Endometrium (tissue), 2 donors: ENCODE results near the gene SDF4.

ENCODE experiments used
- FAIRE-seq: peaks from 2 replicates; lab custom pipeline; 2012; peaks lifted over from hg19 to GRCh38; lab: Jason Lieb, UNC
- donor health status: control.
- donor health status: control.

Gene SDF4

DNA sequence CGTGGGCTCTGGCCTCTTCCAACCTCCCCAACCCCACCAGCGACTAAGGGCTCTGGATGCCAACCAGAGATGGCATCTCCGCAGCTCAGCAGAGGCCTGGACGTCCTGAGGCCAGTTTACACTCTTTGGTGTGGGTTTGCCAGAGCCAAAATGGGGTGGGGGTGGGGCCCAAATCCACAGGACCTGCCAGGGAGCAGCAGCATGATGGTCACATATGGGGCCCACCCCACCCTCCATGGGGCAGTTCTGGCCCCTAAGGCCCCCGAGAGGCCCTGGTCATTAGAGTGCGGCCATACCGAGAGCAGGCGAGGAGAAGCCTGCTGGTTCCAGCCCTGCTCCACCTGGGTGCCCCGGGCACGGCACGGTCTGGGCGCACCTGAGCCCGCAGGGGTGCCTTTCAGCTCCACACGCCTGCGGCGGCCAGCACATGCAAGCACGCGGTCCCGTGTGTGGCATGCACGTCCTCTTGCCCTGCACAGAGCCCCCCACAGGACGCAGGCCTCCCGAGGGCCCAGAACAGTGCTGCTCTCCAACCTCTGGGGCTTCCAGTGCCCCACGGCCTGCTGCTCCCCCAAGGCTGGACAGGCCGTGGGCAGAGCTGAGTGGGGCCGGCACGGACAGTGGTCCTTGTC lies 9.9 kb upstream of the SDF4 start:
- no peak for FAIRE-seq

GRCh38 chr1:1240822-1241587 lies 9.2 kb upstream of the SDF4 start:
- no peak for FAIRE-seq

DNA sequence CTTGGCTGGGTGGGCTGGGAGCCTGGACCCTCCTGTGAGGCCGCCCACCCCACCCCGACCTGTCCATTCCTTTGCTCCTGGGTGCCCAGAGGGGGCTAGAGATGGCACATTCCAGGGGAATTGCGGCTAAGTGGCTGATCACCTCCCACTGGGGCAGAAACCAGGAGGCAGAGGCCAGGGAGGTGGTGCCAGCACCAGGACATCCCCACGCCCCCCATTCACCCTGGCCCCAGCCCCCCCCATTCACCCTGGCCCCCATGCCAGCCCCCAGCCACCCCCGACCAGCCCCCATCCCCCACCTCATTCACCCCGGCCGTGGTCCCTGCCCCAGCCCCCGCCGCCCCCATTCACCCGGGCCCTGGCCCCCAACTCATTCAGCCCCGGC lies 8.5 kb upstream of the SDF4 start:
- no peak for FAIRE-seq

- FAIRE-seq = no peak
Measured at GRCh38 chr1:1239614-1240347, 8.0 kb upstream of the SDF4 start.

DNA sequence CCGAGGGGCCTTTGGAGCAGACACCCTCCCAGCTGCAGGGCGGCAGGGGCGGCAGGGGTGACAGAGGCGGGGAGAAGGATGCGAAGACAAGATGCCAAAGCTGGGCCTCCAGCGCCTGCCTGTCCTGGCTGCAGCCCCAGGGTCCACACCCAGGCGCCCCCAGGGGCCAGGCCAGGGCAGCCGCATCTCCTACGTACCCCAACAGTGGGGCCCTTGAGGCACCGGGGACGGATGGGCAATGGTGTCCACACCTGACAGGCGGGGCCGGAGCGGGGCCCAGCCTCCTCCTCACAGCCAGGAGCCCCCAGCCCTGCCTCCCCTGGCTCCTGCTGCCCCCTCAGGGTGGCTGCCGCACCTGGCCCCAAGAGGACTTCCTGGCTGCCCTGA lies 7.4 kb upstream of the SDF4 start:
- FAIRE-seq = no peak

DNA sequence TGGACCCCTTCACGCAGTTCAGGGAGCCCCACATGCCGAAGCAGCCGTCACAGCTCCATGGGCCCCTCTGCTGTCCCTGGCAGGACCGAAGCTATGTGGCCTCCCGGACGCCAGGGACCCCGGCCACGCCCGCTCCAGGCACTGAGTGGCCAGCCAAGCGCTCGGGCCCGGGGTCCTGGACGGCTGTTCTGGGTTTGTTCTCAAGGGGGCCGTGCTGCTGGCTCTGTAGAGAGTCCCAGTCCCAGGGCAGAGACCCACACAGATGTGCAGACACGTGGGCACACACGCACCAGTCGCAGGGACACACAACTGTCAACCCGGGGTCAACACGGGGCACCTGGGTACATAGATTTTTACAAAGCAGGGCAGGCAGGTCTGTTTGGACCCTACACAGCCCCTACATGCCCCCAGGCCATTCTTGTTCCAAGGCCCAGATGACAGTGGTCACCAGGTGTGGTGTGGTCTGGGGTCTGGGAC lies 6.9 kb upstream of the SDF4 start:
- no peak for FAIRE-seq

DNA sequence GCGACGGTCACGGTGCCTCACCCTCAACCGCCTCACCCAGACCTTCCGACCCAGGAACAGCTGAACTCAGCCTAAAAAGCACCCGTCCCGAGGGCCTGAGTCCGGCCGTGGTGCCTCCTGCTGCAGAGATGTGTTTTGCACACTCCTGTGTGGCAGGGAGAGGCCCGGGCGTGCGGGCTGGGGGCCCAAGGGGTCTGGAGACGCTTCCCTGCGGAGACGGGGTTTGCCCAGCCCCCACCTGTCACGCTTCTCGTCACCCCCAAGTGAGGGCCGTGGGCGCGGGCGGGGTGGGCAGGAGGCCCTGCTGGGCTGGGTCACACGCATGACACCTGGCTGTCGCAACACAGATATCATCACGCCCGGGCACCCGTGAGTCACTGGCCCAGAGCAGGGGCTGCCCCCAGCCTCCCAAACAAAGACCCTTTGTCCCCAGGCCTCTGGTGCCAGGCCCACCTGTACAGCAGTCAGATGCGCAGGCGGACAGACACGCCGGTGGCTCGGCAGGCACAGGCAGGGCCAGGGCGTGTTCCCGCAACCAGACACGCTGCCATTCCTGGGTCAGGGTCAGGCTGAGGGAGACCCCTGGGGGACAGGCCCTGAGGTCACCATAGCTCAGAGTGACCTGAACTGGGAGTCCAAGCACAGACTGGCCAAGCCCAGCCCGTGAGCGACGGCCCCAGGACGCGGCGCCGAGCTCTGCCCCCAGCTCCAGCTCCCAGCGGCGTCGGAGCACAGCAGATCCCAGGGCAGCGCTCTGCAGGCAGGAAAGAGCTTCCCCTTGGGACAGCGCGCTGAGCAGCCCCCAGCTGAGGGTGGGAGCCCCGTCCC lies 6.3 kb upstream of the SDF4 start:
- FAIRE-seq = no peak

- no peak for FAIRE-seq
Measured at GRCh38 chr1:1236945-1237873, 5.4 kb upstream of the SDF4 start.

DNA sequence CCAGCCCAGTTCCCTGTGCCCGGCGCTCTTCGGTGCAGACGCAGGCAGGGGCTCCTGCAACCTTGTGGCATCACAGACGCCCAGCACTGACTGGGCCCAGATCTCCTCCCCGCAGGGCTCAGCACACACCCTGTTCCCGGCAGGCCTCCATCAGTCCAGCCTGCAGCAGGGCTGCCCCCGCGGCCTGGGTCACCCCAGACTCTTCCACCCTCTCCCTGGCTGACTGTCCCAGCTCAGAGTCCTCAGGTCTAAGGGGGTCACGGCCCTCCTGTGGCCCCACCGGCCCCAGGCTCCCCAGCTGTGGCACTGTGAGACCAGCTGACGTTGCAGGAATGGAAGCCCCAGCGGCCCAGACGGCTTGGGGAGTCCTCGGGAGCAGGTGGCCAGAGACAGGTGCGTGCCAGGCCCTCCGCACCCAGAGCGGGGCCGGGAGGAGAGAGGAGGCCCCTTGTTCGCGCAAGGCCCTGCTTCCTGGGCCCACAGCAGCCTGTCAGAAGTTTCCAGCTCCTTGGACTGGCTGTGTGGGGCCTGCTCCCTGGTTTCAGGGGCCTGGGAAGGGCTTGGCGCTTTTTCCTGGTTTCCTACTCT lies 4.5 kb upstream of the SDF4 start:
- no peak for FAIRE-seq

GRCh38 chr1:1235016-1235744 lies 3.4 kb upstream of the SDF4 start:
- FAIRE-seq = no peak

DNA sequence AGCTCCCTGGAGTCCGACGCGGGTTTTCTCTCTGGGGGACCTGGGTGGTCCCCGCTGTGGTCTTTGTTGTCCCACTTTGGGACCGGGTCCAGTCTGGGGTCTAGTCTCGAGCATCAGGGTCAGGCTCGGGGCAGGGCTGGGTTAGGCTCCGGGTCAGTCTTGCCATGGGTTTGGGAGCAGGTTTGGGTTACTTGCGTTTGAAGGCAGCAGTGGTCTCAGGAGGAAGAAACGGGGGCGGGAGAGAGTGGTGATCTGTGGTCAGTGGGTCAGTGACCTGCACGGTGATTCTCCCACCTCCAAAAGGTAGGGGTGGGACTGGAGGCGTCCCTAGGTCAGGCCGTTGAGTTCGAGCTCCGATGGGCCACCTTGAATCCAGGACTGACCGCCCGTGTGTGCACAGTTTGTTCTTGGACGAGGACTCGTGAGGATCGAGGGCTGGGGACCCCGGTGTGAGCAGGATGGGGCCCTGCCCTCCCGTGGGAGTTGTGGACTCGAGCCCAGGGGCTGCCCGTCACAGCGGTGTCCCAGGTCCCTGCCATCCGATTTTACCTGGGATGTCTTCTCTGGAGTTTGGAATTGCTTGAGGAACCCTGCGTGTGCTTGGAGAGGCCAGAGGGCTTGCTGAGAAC lies 2.5 kb upstream of the SDF4 start:
- FAIRE-seq = no peak

DNA sequence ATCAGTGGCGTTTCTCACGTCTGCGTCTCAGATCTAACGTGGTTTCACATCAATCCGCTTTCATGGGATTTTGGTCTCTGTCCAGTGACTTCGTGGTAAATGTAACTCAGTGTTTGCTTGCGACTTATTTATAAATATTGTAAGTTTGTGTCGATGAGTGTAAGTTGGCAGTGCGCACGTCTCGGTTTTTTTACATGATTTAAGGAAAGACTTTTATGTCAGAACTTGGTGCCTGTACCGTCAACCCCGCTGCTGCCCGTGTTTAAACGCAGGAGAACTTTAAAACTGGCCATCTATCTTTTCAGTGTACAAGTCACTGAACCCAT lies 1.7 kb upstream of the SDF4 start:
- FAIRE-seq = no peak

DNA sequence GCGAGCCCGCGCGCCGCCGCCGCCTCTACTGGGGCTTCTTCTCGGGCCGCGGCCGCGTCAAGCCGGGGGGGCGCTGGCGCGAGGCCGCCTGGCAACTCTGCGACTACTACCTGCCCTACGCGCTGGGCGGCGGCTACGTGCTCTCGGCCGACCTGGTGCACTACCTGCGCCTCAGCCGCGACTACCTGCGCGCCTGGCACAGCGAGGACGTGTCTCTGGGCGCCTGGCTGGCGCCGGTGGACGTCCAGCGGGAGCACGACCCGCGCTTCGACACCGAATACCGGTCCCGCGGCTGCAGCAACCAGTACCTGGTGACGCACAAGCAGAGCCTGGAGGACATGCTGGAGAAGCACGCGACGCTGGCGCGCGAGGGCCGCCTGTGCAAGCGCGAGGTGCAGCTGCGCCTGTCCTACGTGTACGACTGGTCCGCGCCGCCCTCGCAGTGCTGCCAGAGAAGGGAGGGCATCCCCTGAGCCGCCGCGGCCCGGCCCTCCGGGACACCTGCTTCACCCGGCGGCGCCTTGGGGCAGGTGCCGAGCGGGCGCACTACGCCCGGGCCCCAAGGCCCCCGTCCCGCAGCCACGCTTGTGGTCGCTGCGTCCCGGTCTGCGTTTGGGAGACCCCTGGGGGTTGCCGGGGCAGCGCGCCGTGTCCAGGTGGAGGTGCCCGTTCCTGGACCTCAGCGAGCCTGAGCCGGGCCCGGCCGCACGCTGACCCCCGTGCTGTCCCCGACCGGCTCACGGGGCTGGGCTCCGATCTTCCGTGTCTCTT lies 1.2 kb upstream of the SDF4 start:
- no peak for FAIRE-seq

GRCh38 chr1:1232208-1232795 lies 501 bp upstream of the SDF4 start, which contains the start of gene B3GALT6:
Gene B3GALT6, plus strand, starts transcription at chr1:1232237. Its CDS starts 42 bp downstream, at chr1:1232279.
- no peak for FAIRE-seq

DNA sequence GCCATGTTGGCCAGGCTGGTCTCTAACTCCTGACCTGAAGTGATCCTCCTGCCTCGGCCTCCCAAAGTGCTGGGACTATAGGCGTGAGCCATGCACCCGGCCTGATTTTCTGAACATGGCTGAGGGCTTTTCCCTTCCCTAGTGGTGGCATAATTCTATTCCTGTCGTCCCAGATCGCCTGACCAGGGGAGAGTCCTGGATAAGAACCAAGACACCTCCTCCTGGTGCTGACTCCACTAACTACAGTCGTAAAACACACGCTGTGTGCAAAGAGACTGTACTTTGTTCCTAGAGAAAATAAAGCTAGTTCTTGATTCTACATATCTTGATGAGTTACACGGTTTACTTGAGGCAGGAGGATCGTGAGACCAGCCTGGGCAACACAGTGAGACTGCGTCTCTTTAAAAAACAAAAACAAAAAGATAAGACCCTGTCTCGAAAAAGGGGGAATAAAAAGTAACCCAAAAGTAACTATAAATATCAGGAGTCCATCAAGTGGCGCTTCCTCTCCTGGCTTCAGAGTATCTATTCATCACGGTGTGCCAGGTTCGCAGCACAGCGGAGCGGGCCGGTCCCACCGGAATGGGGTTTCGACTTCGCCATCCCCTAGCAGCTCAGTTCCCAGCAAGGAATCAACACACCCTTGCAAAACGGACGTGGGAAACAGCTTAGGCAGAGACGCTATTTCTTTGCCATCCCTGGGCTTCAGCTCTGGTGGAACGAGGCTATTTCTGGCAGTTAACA lies 973 bp downstream of the SDF4 start:
- FAIRE-seq = no peak

DNA sequence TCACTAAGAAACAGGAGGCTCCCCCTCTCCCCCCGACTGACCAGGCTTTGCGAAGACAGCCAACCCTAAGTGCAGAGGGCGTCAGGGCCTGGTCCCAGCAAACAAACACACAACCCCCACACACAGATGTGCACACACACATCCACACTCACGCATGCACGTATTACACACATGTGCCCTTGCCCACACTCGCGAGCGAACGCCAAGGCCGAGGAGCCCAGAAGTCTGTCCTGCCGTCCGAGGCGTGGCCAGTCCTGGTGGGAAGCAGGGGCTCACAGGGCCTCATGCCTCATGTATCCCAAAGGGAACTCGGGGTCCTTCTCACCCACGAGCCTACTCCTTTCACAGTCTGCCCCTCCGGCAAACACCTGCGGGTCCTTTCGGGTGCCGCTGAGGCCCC lies 2.0 kb downstream of the SDF4 start:
- FAIRE-seq = no peak

- FAIRE-seq = no peak
Measured at GRCh38 chr1:1228596-1229321, 3.0 kb downstream of the SDF4 start.
